Measurements from ENCODE around the gene MARCHF10.

- TF ChIP-seq CTCF (conservative IDR thresholded peaks at IDR 0.05; ENCODE audit: low read length), result no peak
- no peak for TF ChIP-seq EZH2phosphoT487 (IDR thresholded peaks at IDR 0.05; ENCODE audit: borderline replicate concordance, low read depth, low read length)
Measured at GRCh38 chr17:62782730-62783270, 25.3 kb downstream of the MARCHF10 start.
